HepG2 (cell line): ENCODE data around the gene ADH4. TPM values are rescaled to one million over a fixed set of nuclear protein-coding genes. Genes with fewer than 3 reads are reported as not detected.
A peak's percentile ranks its signal among the peaks of the same experiment; 100 is the strongest.

Experiments used
- ATF1 ChIP-seq: IDR thresholded peaks from 2 replicates; pipeline ENCODE4 v1.6.1; 2016; ENCODE audit warnings: mild to moderate bottlenecking, control low read depth
- CSRNP1 ChIP-seq: sonication (generic); formaldehyde crosslinking; IDR thresholded peaks from 2 replicates; pipeline ENCODE4 v1.8.1; 2023; ENCODE audit warnings: mild to moderate bottlenecking, missing genetic modification reagents
- FOXA1 ChIP-seq, 2 experiments: fragments of 450-650 bp in 1 of 2; sonication (generic) in 1 of 2; formaldehyde crosslinking in 1 of 2; IDR thresholded peaks; 2 replicates each; pipeline versions ENCODE4 v1.4.0 to v1.6.1; 2016 to 2020; ENCODE audit warnings: missing genetic modification reagents in 1 of 2
- JUND ChIP-seq: sonication (generic); formaldehyde crosslinking; IDR thresholded peaks from 2 replicates; pipeline ENCODE4 v1.8.0; 2022; ENCODE audit warnings: mild to moderate bottlenecking, missing genetic modification reagents
- KLF6 ChIP-seq: IDR thresholded peaks from 2 replicates; pipeline ENCODE4 v1.8.0; 2016; ENCODE audit warnings: missing biosample characterization, missing genetic modification reagents
- NRL ChIP-seq: sonication (generic); formaldehyde crosslinking; IDR thresholded peaks from 2 replicates; pipeline ENCODE4 v1.5.0; 2020; ENCODE audit warnings: missing genetic modification reagents, mild to moderate bottlenecking, moderate library complexity, borderline replicate concordance
- ONECUT2 ChIP-seq: sonication (generic); formaldehyde crosslinking; IDR thresholded peaks from 2 replicates; pipeline ENCODE4 v1.4.0; 2020; ENCODE audit warnings: missing genetic modification reagents
- PBX2 ChIP-seq: IDR thresholded peaks from 2 replicates; pipeline ENCODE4 v1.6.1; 2016; ENCODE audit warnings: control low read depth
- PCBP2 ChIP-seq: fragments of 200-400 bp; formaldehyde crosslinking; optimal IDR thresholded peaks from 2 replicates; pipeline ENCODE3; 2018; ENCODE audit warnings: low read length, low read depth; ENCODE audit not compliant: poor library complexity, severe bottlenecking
- POLR2A ChIP-seq, 2 experiments: IDR thresholded peaks; 2 replicates each; pipeline ENCODE4 v1.6.1; 2011; ENCODE audit warnings: low read depth in 2 of 2, low read length in 2 of 2, mild to moderate bottlenecking in 1 of 2, moderate library complexity in 1 of 2; ENCODE audit not compliant: insufficient read depth in 1 of 2
- POLR2G ChIP-seq: fragments of 200-400 bp; formaldehyde crosslinking; IDR thresholded peaks from 2 replicates; pipeline ENCODE4 v1.6.1; 2018; ENCODE audit warnings: mild to moderate bottlenecking, low read depth, low read length, moderate library complexity
- PRDM15 ChIP-seq: sonication (generic); formaldehyde crosslinking; IDR thresholded peaks from 2 replicates; pipeline ENCODE4 v1.4.0; 2020; ENCODE audit warnings: missing genetic modification reagents
- RARG ChIP-seq: sonication (generic); formaldehyde crosslinking; IDR thresholded peaks from 2 replicates; pipeline ENCODE4 v1.4.0; 2020; ENCODE audit warnings: low read depth, mild to moderate bottlenecking, missing genetic modification reagents
- SNAI1 ChIP-seq: sonication (generic); formaldehyde crosslinking; IDR thresholded peaks from 2 replicates; pipeline ENCODE4 v1.5.0; 2020; ENCODE audit warnings: mild to moderate bottlenecking, missing genetic modification reagents, borderline replicate concordance
- SSRP1 ChIP-seq: IDR thresholded peaks from 2 replicates; pipeline ENCODE4 v1.6.1; 2016; ENCODE audit warnings: control low read depth
- TBX3 ChIP-seq: fragments of 450-650 bp; IDR thresholded peaks from 2 replicates; pipeline ENCODE4 v1.6.1; 2017; ENCODE audit warnings: antibody characterized with exemption, mild to moderate bottlenecking, inconsistent platforms, borderline replicate concordance
- TCF7L2 ChIP-seq: IDR thresholded peaks from 2 replicates; pipeline ENCODE4 v1.6.1; 2011; ENCODE audit warnings: mild to moderate bottlenecking, low read depth, low read length, moderate library complexity
- TFE3 ChIP-seq: IDR thresholded peaks from 2 replicates; pipeline ENCODE4 v1.6.1; 2016
- ZFP62 ChIP-seq: sonication (generic); formaldehyde crosslinking; IDR thresholded peaks from 2 replicates; pipeline ENCODE4 v1.4.0; 2020; ENCODE audit warnings: missing genetic modification reagents
- ZNF382 ChIP-seq: sonication (generic); formaldehyde crosslinking; IDR thresholded peaks from 2 replicates; pipeline ENCODE4 v1.5.0; 2020; ENCODE audit warnings: missing genetic modification reagents, mild to moderate bottlenecking, borderline replicate concordance
- ZNF710 ChIP-seq: sonication (generic); formaldehyde crosslinking; IDR thresholded peaks from 2 replicates; pipeline ENCODE4 v1.5.0; 2020; ENCODE audit warnings: mild to moderate bottlenecking, missing genetic modification reagents, borderline replicate concordance
- ZNF75D ChIP-seq: sonication (generic); formaldehyde crosslinking; IDR thresholded peaks from 2 replicates; pipeline ENCODE4 v1.8.1; 2023; ENCODE audit warnings: missing genetic modification reagents, mild to moderate bottlenecking, borderline replicate concordance
- polyA plus RNA-seq, 8 experiments: library from polyadenylated mRNA; depleted of rRNA in 3 of 8; stranded (reverse) in 7 of 8; unstranded in 1 of 8; fragments of >200 nt; fragmentation: Illumina TruSeq in 4 of 8; extraction: Trizol in 4 of 8; gene quantifications; 2 replicates each; pipeline versions ENCODE4 v1.2.1 to v1.2.3, GENCODE V29; 2011 to 2016; ENCODE audit warnings: low read depth in 4 of 8, missing spikeins in 1 of 8, mixed read lengths in 1 of 8; ENCODE audit not compliant: insufficient read depth in 1 of 8
- total RNA-seq, 5 experiments: library from RNA; depleted of rRNA; stranded (reverse); fragments of >200 nt; fragmentation: Illumina TruSeq; extraction: Trizol; gene quantifications; 2 replicates each; pipeline ENCODE4 v1.2.3, GENCODE V29; 2016; ENCODE audit warnings: low read depth in 1 of 5

The ADH4 gene
- total and polyA plus RNA-seq, 2 of the 13 experiments (the other 11 are each of a cell fraction or from before 2014, with no cell fraction given), result 24.3 to 31.1 TPM

- no peak for TF ChIP-seq ZNF382 (CRISPR knock-in tag)
- TF ChIP-seq CSRNP1 (CRISPR knock-in tag), result no peak
- peak; percentile 73 for TF ChIP-seq POLR2G
- TF ChIP-seq ZNF710 (CRISPR knock-in tag), result peak; percentile 53; the same call in 1 of the 2 replicates
- TF ChIP-seq FOXA1 (IDR thresholded peaks at IDR 0.05), result no peak
- TF ChIP-seq FOXA1 (CRISPR knock-in tag; IDR thresholded peaks at IDR 0.05), result peak; percentile 58
- TF ChIP-seq TBX3, result no peak
- TF ChIP-seq JUND (CRISPR knock-in tag), result no peak
- no peak for TF ChIP-seq RARG (CRISPR knock-in tag)
- TF ChIP-seq ATF1 (CRISPR knock-in tag), result no peak
- no peak for TF ChIP-seq PBX2 (CRISPR knock-in tag)
- no peak for TF ChIP-seq SNAI1
- TF ChIP-seq TFE3 (CRISPR knock-in tag), result no peak
- TF ChIP-seq ZFP62, result no peak
- TF ChIP-seq ONECUT2 (CRISPR knock-in tag), result 0 out of 2 replicates have a peak, but pooled peaks have one; percentile 22
- no peak for TF ChIP-seq PRDM15
- peak; percentile 51 to 71; a peak in 3 of 4 replicates for TF ChIP-seq POLR2A (IDR thresholded peaks at IDR 0.05; ENCODE audit: insufficient read depth in 1 of 2, low read depth in 2 of 2, low read length in 2 of 2)
- TF ChIP-seq TCF7L2, result no peak
- TF ChIP-seq ZNF75D (CRISPR knock-in tag), result no peak
- TF ChIP-seq KLF6 (CRISPR knock-in tag), result no peak
- no peak for TF ChIP-seq PCBP2
- TF ChIP-seq NRL, result no peak
- TF ChIP-seq SSRP1 (CRISPR knock-in tag), result no peak
These were observed at the start of gene ADH4 (continued) for GRCh38 chr4:99144070-99144469.
